ENCODE results near the gene TMEM132A.

Gene TMEM132A

DNA sequence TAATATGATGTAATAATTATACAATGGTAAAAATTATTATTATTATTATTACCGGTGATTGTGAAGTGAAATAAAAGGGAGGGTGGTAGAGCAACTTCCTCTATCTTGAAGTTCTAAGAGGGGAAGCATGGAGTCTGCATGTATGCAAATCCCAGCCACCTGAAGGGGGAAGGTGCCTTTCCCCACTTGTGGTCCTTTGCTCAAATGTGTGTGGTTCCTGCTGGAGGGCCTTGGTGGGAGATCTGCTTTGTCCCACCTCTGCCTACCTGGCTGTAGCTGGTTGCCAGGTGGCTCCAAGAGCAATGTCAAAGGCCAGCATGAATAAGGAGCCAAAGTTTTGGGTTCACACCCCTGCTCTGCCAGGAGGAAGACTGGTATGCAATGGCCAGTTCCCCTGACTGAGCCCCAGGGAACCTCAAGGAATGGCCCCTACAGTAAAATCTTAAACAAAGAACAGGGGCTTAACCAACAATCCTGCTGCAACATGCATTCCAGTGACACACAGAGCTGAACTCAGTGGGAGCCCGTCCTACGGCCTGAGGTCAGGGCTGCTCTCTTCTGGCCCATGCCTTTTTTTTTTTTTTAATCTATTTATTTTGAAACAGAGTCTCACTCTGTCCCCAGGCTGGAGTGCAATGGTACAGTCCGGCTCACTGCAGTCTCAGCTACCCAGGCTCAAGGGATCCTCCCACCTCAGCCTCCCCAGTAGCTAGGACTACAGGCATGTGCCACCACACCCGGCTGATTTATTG, 8.5 kb downstream of the TMEM132A start:
- H3K4me1 ChIP-seq (ENCODE audit: control insufficient read depth, insufficient read depth, low read length, unreplicated experiment), result no peaks in the 10 kb centered on the region
- H3K27ac ChIP-seq (ENCODE audit: low read depth, low read length), result no peak overlapping the region
- H2AFZ ChIP-seq (ENCODE audit: low read length, unreplicated experiment), result no peak overlapping the region
- no peaks in the 10 kb centered on the region for H3K79me2 ChIP-seq (ENCODE audit: control insufficient read depth, insufficient read depth, low read length, unreplicated experiment)
- H3K4me3 ChIP-seq (ENCODE audit: low read depth, low read length), result no peak overlapping the region
- no peaks in the 10 kb centered on the region for H3K36me3 ChIP-seq (ENCODE audit: insufficient read depth, low read length)
- no peaks in the 10 kb centered on the region for H3K27me3 ChIP-seq (ENCODE audit: insufficient read depth, low read length)

DNA sequence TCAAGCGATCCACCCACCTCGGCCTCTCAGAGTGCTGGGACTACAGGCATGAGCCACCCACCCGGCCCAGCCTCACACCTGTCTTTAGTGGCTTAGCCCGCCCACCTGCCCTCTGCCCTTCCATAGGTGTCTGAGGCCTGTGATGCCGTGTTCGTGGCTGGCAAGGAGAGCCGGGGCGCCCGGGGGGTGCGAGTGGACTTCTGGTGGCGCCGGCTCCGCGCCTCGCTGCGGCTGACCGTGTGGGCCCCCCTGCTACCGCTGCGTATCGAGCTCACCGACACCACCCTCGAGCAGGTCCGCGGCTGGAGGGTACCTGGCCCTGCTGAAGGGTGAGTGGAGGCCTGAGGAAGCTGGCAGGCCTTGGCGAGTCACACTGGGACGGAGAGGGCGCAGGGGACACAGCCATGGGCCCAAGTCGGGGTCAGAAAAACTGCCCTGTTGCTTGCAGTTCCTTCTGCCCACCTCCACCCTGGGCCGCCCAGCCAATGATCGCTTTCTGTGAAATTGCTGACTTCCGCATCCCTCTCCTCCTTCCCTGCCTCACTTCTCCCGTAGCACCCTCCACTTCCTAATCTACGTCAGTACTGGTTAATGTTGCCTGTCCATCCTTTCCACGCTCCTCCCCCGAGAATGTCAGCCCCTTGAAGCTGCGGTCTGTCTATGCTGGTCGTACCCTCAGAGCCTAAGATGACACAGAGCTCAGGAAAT, 9.3 kb downstream of the TMEM132A start:
- no peak overlapping the region for H3K27ac ChIP-seq (ENCODE audit: low read depth, low read length)
- H3K36me3 ChIP-seq (ENCODE audit: insufficient read depth, low read length), result no peaks in the 10 kb centered on the region
- H3K4me3 ChIP-seq (ENCODE audit: low read depth, low read length), result no peak overlapping the region
- no peak overlapping the region for H2AFZ ChIP-seq (ENCODE audit: low read length, unreplicated experiment)
- no peaks in the 10 kb centered on the region for H3K27me3 ChIP-seq (ENCODE audit: insufficient read depth, low read length)
- no peaks in the 10 kb centered on the region for H3K79me2 ChIP-seq (ENCODE audit: control insufficient read depth, insufficient read depth, low read length, unreplicated experiment)
- H3K4me1 ChIP-seq (ENCODE audit: control insufficient read depth, insufficient read depth, low read length, unreplicated experiment), result no peaks in the 10 kb centered on the region

DNA sequence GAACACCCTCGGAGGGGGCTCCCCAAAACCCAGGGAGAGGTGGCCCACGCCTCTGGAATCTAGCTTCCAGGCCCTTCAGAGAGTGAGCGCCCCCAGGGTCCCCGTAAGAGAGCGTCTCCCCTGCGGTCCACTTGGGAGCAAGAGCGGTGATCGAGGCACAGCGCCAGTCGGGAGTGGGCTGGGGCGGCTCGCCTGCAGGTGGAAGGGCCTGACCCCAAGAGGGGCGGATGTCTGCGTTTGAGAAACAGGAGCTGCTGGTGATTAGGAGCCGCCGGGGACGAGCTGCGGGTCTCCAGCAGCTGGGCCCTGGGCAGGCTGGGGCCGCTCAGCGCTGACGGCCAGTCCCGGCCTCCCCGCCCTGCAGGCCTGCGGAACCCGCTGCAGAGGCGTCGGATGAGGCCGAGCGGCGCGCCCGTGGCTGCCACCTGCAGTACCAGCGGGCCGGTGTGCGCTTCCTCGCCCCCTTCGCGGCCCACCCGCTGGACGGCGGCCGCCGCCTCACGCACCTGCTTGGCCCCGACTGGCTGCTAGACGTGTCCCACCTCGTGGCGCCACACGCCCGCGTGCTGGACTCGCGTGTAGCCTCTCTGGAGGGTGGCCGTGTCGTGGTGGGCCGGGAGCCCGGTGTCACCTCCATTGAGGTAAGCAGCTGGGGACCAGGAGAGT, 10.0 kb downstream of the TMEM132A start:
- H3K36me3 ChIP-seq (ENCODE audit: insufficient read depth, low read length), result no peaks in the 10 kb centered on the region
- H3K27me3 ChIP-seq (ENCODE audit: insufficient read depth, low read length), result no peaks in the 10 kb centered on the region
- no peak overlapping the region for H3K27ac ChIP-seq (ENCODE audit: low read depth, low read length)

DNA sequence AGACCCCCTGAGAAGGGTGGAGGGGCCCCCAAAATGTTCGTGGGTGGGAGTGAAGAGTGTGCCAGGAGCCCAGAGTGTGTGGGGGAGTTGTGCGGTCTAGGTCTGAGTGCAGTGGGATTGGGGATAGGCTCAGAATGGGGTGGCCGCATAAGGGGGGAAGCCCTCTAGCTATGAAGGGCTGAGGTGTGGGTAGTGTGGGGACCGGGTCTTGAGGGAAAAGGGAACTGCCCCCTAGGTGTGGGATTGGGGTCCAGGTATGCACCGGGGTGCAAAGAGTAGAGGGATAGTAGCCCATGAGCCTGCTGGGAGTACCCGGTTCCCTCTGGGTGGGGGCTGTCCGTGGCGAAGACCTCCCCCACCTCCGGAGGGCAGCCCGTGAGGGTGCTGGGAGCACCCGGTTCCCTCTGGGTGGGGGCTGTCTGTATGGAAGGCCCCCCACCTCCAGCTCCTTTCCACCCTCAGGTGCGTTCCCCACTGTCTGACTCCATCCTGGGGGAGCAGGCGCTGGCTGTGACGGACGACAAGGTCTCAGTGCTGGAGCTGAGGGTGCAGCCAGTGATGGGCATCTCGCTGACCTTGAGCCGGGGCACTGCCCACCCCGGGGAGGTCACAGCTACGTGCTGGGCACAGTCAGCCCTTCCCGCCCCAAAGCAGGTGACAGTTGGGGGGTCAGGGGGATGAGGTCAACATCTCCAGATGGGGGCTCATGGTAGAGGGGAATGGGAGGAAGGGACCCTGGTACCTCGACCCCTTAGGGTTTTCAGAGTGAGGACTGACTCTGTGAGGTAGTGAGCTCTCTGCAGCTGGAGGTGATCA, 10.7 kb downstream of the TMEM132A start:
- H3K27me3 ChIP-seq (ENCODE audit: insufficient read depth, low read length), result no peaks in the 10 kb centered on the region
- no peak overlapping the region for H3K4me3 ChIP-seq (ENCODE audit: low read depth, low read length)
- no peak overlapping the region for H2AFZ ChIP-seq (ENCODE audit: low read length, unreplicated experiment)
- H3K79me2 ChIP-seq (ENCODE audit: control insufficient read depth, insufficient read depth, low read length, unreplicated experiment), result no peaks in the 10 kb centered on the region
- no peaks in the 10 kb centered on the region for H3K4me1 ChIP-seq (ENCODE audit: control insufficient read depth, insufficient read depth, low read length, unreplicated experiment)
- H3K27ac ChIP-seq (ENCODE audit: low read depth, low read length), result no peak overlapping the region
- 0 out of 2 replicates have a peak, but pooled peaks cover 3% of the 10 kb centered on the region for H3K36me3 ChIP-seq (ENCODE audit: insufficient read depth, low read length)

More for the DNA sequence above, 10.0 kb downstream of the TMEM132A start:
- Histone ChIP-seq H2AFZ (ENCODE audit: low read length, unreplicated experiment) (no peak overlapping the region), H3K79me2 (ENCODE audit: control insufficient read depth, insufficient read depth, low read length, unreplicated experiment) (no peaks in the 10 kb centered on the region), H3K4me3 (ENCODE audit: low read depth, low read length) (no peak overlapping the region), H3K4me1 (ENCODE audit: control insufficient read depth, insufficient read depth, low read length, unreplicated experiment) (no peaks in the 10 kb centered on the region)

DNA sequence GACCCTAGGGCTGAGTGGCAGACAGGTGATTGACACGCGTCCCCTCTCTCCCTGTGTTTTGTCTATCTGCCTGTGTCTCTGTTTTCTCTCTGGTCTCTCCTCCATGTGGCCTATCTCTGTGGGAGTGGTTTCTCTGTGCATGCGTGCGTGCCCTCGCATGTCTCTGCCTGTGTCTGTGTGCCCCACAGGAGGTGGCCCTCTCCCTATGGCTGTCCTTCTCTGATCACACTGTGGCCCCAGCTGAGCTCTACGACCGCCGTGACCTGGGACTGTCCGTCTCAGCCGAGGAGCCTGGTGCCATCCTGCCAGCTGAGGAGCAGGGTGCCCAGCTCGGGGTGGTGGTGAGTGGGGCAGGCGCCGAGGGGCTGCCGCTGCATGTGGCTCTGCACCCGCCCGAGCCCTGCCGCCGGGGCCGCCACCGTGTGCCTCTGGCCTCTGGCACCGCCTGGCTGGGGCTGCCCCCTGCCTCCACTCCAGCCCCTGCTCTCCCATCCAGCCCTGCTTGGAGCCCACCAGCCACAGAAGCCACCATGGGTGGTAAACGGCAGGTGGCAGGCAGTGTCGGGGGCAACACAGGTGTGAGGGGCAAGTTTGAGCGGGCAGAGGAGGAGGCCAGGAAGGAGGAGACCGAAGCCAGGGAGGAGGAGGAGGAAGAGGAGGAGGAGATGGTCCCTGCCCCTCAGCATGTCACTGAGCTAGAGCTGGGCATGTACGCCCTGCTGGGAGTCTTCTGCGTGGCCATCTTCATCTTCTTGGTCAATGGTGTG, 11.6 kb downstream of the TMEM132A start:
- Histone ChIP-seq H3K4me3 (ENCODE audit: low read depth, low read length) (no peak overlapping the region), H3K4me1 (ENCODE audit: control insufficient read depth, insufficient read depth, low read length, unreplicated experiment) (no peaks in the 10 kb centered on the region), H3K27me3 (ENCODE audit: insufficient read depth, low read length) (no peaks in the 10 kb centered on the region), H3K36me3 (ENCODE audit: insufficient read depth, low read length) (0 out of 2 replicates have a peak, but pooled peaks cover 8% of the 10 kb centered on the region), H2AFZ (ENCODE audit: low read length, unreplicated experiment) (no peak overlapping the region), H3K27ac (ENCODE audit: low read depth, low read length) (no peak overlapping the region), H3K79me2 (ENCODE audit: control insufficient read depth, insufficient read depth, low read length, unreplicated experiment) (no peaks in the 10 kb centered on the region)

DNA sequence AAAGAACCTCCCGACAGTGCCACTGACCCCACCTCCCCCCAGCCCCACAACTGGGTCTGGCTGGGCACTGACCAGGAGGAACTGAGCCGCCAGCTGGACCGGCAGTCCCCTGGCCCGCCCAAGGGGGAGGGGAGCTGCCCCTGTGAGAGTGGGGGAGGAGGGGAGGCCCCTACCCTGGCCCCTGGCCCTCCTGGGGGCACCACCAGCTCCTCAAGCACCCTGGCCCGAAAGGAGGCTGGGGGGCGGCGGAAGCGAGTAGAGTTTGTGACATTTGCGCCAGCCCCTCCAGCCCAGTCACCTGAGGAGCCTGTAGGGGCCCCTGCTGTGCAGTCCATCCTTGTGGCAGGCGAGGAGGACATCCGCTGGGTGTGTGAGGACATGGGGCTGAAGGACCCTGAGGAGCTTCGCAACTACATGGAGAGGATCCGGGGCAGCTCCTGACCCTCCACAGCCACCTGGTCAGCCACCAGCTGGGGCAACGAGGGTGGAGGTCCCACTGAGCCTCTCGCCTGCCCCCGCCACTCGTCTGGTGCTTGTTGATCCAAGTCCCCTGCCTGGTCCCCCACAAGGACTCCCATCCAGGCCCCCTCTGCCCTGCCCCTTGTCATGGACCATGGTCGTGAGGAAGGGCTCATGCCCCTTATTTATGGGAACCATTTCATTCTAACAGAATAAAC, 12.3 kb downstream of the TMEM132A start:
- H3K27me3 ChIP-seq (ENCODE audit: insufficient read depth, low read length), result no peaks in the 10 kb centered on the region
- H2AFZ ChIP-seq (ENCODE audit: low read length, unreplicated experiment), result no peak overlapping the region
- no peaks in the 10 kb centered on the region for H3K4me1 ChIP-seq (ENCODE audit: control insufficient read depth, insufficient read depth, low read length, unreplicated experiment)
- no peak overlapping the region for H3K27ac ChIP-seq (ENCODE audit: low read depth, low read length)
- no peak overlapping the region for H3K4me3 ChIP-seq (ENCODE audit: low read depth, low read length)
- peaks cover 15% of the 10 kb centered on the region; the same call in 1 of the 2 replicates for H3K36me3 ChIP-seq (ENCODE audit: insufficient read depth, low read length)
- H3K79me2 ChIP-seq (ENCODE audit: control insufficient read depth, insufficient read depth, low read length, unreplicated experiment), result no peaks in the 10 kb centered on the region

DNA sequence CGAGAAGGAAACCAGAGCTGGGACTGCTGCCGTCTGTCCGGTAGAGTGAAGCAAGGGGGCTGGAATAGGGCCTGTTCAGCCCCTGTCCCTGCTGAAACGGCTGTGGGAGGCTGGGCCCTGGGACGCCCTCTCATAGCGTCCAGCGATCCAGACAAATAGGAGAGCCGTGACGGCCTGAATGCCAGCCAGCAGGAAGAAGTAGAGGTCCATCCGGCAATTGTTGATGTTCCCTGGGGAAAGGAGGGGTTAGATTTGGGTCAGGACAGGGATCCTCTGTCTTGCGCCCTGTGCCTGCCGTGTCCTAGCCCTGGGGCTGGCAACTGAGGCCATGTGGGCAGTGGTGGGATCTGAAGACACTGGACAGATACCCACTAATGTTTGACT, 12.9 kb downstream of the TMEM132A start:
- H3K79me2 ChIP-seq (ENCODE audit: control insufficient read depth, insufficient read depth, low read length, unreplicated experiment), result no peaks in the 10 kb centered on the region
- H3K36me3 ChIP-seq (ENCODE audit: insufficient read depth, low read length), result peaks cover 20% of the 10 kb centered on the region; the same call in 1 of the 2 replicates
- H3K27me3 ChIP-seq (ENCODE audit: insufficient read depth, low read length), result no peaks in the 10 kb centered on the region
- H3K4me1 ChIP-seq (ENCODE audit: control insufficient read depth, insufficient read depth, low read length, unreplicated experiment), result no peaks in the 10 kb centered on the region
- H3K27ac ChIP-seq (ENCODE audit: low read depth, low read length), result no peak overlapping the region
- no peak overlapping the region for H3K4me3 ChIP-seq (ENCODE audit: low read depth, low read length)
- H2AFZ ChIP-seq (ENCODE audit: low read length, unreplicated experiment), result no peak overlapping the region

DNA sequence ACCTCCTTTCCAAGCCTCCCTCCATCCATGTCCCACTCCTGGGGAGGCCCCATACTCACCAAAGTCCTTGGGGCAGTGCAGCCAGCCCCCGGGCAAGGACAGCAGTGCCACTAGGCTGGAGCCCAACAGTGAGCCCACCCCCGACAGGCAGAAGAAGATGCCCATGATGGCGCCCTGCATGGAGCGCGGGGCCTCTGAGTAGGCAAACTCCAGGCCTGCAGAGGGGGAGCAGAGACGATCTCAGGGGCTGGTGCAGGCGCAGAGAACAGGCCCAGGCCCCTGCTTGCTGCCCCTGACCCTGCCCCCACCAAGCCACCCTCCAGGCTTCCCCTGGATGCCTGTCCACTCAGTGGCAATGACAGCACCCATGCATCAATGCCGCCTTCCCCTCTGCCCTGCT, 13.6 kb downstream of the TMEM132A start:
- no peaks in the 10 kb centered on the region for H3K27me3 ChIP-seq (ENCODE audit: insufficient read depth, low read length)
- H3K27ac ChIP-seq (ENCODE audit: low read depth, low read length), result no peak overlapping the region
- peaks cover 20% of the 10 kb centered on the region; the same call in 1 of the 2 replicates for H3K36me3 ChIP-seq (ENCODE audit: insufficient read depth, low read length)
- no peaks in the 10 kb centered on the region for H3K4me1 ChIP-seq (ENCODE audit: control insufficient read depth, insufficient read depth, low read length, unreplicated experiment)
- H3K79me2 ChIP-seq (ENCODE audit: control insufficient read depth, insufficient read depth, low read length, unreplicated experiment), result no peaks in the 10 kb centered on the region
- H2AFZ ChIP-seq (ENCODE audit: low read length, unreplicated experiment), result no peak overlapping the region
- H3K4me3 ChIP-seq (ENCODE audit: low read depth, low read length), result no peak overlapping the region

DNA sequence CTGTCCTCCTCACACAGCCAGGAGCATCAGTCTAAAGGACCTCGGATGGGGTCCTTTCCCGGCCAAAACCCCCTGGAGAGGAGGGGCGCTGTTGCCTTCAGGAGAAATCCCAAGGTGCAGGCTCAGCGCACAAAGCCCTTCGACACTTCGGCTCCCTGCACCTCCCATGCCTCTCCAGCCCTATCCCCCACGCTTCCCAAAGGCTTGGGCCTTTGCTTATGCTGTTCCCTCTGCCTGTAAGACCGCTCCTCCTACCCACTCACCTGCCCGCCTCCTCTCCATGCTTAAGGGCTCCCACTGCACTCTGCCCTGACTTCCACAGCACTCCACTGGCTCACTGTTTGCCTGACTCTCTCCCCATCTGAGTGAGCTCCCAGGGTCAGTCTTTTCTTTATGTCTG, 14.2 kb downstream of the TMEM132A start:
- H3K79me2 ChIP-seq (ENCODE audit: control insufficient read depth, insufficient read depth, low read length, unreplicated experiment), result no peaks in the 10 kb centered on the region
- no peak overlapping the region for H2AFZ ChIP-seq (ENCODE audit: low read length, unreplicated experiment)
- H3K27ac ChIP-seq (ENCODE audit: low read depth, low read length), result no peak overlapping the region
- H3K27me3 ChIP-seq (ENCODE audit: insufficient read depth, low read length), result no peaks in the 10 kb centered on the region
- H3K36me3 ChIP-seq (ENCODE audit: insufficient read depth, low read length), result peaks cover 20% of the 10 kb centered on the region; the same call in 1 of the 2 replicates
- no peaks in the 10 kb centered on the region for H3K4me1 ChIP-seq (ENCODE audit: control insufficient read depth, insufficient read depth, low read length, unreplicated experiment)
- H3K4me3 ChIP-seq (ENCODE audit: low read depth, low read length), result no peak overlapping the region

All from ACC112 (cell line).